GM03348 (cell line): ENCODE measurements around the gene GPR26.
"Not testable (repeated sequence)": the region's sequence is repeated elsewhere in the genome, so short reads cannot be mapped to it uniquely, and the experiment has no call there.

ENCODE experiments used
- DNase-seq: peaks from one replicate; pipeline ENCODE4 v3.0.0; 2012; ENCODE audit warnings: low spot score

GPR26 gene

GRCh38 chr10:123715546-123715945 lies 49.4 kb downstream of the GPR26 start:
- no peak for DNase-seq

DNA sequence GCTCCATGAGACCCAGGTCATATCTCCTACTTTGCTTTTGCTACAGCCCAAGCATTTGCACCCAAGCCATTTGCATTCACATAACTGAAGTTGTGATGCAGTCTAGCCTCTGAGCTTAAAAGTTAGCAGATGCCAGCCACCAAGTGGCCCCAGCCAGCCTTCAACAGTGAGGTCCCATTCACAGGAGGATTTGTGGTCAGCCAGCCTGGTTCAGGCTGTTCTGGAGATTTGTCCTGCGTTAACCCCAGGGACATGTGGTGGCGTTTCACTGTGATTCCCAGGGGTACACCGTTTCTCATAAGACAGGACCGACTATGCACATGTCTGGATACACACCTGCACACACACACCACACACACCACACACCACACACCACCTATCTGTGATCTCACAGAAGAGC lies 51.2 kb downstream of the GPR26 start:
- no peak for DNase-seq

DNA sequence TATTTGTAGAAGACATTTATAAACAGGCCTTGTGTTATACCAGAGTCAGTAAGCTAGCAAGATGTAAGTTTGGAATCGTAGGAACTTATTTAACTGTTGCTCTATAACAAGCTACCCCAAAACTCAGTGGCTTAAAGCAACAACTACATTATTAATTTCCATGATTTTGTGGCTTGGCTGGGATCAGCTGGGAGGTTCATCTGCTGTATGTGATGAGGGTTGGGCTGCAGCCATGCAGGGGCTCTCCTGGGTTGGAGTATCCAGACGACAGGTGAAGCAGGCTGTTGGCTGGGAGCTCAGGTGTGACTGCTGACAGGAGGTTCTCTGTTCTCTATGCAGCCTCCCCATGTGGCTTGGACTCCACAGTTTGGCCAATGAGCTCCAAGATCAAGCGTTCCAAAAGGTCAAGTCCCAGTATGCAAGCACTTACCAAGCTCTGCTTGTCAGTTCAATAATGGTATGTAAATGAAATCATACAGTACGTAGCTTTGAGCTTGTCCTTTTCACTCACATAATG lies 52.4 kb downstream of the GPR26 start:
- DNase-seq: no peak

DNA sequence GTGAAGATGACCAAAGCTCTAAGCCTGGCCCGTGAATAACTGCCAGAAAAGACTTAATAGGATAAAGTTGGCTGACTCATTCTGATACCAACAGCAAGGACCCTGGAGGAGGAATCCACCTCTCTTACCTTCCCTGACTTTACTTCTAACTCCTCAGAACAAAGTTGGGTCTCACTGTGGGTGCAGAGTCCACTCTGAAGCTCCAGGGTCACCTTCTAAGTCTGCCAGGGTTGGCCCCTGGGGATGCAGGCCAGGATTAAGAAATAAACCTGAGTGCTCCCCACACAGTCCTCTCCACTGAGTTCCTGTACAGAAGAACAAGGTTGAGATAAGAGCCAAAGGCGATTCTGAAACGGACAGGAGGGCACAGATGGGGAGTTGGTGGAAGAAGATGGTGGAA lies 54.4 kb downstream of the GPR26 start:
- DNase-seq: no peak

GRCh38 chr10:123721441-123722049 lies 55.4 kb downstream of the GPR26 start:
- no peak for DNase-seq

DNA sequence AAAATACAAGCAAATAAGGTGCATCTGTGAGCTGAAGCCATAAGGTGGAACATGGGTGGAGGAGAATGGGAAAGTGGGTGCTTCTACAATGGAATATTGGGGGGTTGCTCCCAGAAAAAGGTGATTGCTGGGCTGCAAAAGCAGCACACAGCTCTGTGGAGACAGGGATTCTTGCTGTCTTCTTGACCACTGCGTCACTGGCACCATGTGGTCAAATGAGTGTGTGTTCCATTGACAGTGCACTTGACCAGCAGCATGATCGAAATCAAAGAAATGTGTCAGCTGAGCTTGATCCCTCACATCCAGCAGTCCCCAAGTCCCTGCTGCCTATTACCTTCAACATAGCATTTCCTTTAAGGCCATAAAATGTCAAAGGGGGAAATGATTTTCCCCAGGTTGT lies 56.2 kb downstream of the GPR26 start:
- DNase-seq: no peak

DNA sequence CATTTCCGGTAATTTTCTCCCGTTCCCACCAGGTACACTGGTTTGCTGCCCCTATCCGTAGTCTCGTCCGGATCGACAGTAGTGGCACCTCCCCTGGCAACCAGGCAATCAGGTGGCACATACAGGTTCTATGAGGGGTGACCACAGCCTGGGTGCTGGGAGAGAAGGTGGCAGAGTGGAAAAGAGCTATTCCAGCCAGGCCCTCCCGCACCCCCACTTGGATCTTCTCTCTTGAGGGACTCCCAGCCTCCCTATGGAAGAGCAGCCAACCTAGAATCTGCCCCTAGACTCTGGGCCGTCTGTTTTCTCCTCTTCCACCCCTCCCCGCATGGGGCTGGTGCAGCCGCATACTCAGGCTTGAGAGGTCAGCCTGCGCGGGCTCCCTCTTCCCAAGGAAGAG lies 58.6 kb downstream of the GPR26 start:
- no peak for DNase-seq

DNA sequence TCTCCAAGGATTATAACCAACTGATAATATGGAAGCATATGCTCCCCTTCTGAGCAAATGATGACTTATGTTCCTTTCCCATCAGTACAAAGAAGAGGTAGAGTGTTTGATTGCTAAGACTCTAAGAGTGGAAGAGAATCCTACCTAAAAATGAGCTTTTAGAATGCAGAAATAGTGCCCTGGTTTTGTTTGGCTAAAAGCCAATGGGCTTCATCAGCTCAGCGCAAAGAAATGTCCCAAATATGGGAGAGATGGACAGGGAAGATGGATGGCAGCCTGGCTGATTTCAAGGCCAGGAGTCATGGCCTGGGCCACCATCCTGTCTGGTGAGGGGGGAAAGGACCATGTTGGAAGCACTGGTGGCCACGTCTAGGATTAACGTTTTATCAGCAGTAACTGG lies 60.2 kb downstream of the GPR26 start:
- DNase-seq: no peak

DNA sequence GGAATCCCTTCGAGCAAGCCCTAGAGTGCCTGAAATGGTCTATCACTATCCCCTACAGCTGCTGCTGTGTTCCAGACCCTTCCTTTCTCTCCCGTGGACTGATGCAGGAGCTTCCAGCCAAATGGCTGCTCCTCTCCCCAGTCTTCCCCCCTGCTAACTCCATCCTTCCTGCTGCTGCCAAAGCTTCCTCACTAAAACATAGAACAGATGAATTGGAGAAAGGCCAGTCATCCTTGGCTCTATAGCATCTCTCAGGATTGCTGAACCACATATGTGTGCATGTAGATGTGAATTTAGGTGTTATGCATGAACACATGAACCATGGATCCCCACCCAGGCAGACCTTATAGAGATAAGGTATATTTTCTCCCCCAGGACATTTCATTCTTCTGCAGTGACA lies 60.7 kb downstream of the GPR26 start:
- DNase-seq: no peak

GRCh38 chr10:123729523-123729922 lies 63.4 kb downstream of the GPR26 start:
- DNase-seq: no peak

- not testable (repeated sequence) for DNase-seq
Measured at GRCh38 chr10:123736917-123737316, 70.8 kb downstream of the GPR26 start.

DNA sequence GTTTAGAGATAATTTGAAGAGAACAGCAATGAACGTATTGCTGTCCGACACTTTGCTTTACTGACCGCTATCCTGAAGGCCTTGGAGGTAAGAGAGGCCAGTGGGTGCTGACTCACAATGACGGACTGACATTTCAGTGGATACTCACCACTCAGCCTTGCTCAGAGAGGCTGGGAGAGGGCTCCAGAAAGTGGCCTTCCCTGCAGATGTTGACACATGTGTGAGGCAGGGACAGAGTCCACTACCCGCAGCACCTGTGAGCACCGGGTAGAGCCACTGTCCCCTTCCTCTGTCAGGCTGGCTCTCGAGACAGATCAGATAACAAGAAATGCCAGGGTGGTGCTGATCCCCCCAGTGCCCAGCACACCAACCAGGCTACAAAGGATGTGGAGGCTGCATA lies 75.0 kb downstream of the GPR26 start:
- DNase-seq: no peak

DNA sequence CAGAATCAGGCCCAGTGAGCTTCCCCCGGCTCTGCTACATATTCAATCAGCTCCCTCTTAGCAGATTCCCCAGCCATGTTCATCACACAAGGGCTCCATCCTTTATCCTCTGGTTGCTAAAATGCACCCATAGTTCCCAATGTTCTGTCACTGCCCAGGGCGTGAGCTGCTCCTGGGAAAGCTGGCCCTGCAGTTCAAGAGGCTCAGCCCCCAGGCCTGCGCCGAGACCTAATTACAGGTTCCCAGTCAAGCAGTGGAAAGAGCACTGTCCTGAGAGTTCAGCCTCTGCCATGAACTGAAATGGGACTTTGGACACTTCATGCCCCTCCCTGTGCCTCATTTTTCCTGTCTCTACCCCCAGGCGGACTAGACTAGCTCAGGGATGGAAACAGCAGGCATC lies 75.6 kb downstream of the GPR26 start:
- DNase-seq: no peak

- DNase-seq: no peak
Measured at GRCh38 chr10:123742751-123743440, 76.7 kb downstream of the GPR26 start.

DNA sequence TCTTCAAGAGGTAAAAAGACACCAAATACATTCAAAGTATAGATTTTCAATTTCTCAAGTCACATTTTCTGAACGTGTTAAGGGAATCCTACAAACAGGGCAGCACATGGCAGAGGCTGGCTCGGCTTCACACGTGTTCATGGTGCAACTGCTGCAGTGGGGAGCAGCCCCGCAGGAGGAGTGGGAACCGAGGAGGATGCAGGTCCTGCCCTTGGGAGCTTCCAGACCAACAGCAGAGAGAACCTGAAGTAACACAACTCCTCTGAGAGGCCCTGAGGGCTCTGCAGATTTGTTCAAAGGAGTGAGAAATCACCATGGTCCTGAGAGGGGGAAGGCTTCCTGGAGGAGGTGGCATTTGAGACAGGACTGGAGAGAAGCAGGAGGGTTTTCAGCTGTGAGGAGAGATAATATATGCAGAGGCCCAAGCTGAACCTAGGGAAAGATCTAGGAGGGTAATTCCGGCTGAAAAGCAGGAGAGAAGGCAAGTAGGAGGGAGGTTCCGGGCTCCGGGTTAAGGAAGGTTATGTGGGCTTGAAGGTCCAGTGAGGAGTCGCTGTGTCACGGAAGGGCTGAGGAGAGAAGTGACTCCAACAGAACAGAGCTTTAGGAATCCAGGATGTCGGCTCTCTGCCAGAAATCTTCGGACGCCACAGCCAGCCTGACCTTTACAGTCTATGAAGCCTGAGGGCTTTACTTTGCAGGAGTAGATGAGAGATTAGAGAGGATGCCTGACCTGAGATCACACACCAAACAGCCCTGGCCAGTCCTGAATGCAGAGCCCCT lies 77.5 kb downstream of the GPR26 start:
- no peak for DNase-seq

DNA sequence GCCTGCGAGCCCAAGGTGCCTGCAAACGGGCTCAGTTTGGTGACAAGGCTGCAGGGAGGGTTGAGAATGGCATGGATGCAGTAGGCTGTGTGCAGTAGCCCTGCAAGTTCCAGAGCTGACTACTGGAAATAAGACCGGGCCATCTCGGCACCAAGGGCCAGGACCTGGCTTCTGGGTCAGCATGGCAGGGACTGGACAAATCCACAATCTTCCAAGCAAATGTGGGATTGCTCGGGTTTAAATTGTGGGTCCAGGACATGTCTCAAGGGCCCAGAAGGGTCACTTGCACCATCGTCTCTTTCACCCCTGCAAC lies 78.0 kb downstream of the GPR26 start:
- no peak for DNase-seq
